BLaER1 treated with 17β-estradiol and CSF1 and Interleukin-3, amounts not matched to agents 10 nM and 100 nM (cell line): ENCODE results near the gene FRY.

Experiments used
- H3K27ac ChIP-seq, 11 experiments: shearing (Covaris generic); formaldehyde crosslinking; 2 replicates each; pipeline ENCODE4 v1.8.1; 2022
- H3K27me3 ChIP-seq, 11 experiments: shearing (Covaris generic); formaldehyde crosslinking; 2 replicates each; pipeline ENCODE4 v1.8.1; 2022
- H3K36me3 ChIP-seq, 11 experiments: shearing (Covaris generic); formaldehyde crosslinking; 2 replicates each; pipeline ENCODE4 v1.8.1; 2022
- H3K4me1 ChIP-seq, 10 experiments: shearing (Covaris generic); formaldehyde crosslinking; 2 replicates each; pipeline ENCODE4 v1.8.1; 2022
- H3K4me2 ChIP-seq, 11 experiments: shearing (Covaris generic); formaldehyde crosslinking; 2 replicates each; pipeline ENCODE4 v1.8.1; 2022
- H3K4me3 ChIP-seq, 10 experiments: shearing (Covaris generic); formaldehyde crosslinking; 2 replicates each; pipeline ENCODE4 v1.8.1; 2022
- H3K9ac ChIP-seq, 11 experiments: shearing (Covaris generic); formaldehyde crosslinking; 2 replicates each; pipeline ENCODE4 v1.8.1; 2022
- H3K9me3 ChIP-seq, 11 experiments: shearing (Covaris generic); formaldehyde crosslinking; replicated peaks in 1 of 11; 2 replicates each; pipeline ENCODE4 v1.8.1; 2022
- H4K20me1 ChIP-seq, 11 experiments: shearing (Covaris generic); formaldehyde crosslinking; 2 replicates each; pipeline ENCODE4 v1.8.1; 2022
- Cebpa-rat ChIP-seq, 11 experiments: shearing (Covaris generic); IDR thresholded peaks; 2 replicates each; pipeline ENCODE4 v1.8.1; 2022

The FRY gene

DNA sequence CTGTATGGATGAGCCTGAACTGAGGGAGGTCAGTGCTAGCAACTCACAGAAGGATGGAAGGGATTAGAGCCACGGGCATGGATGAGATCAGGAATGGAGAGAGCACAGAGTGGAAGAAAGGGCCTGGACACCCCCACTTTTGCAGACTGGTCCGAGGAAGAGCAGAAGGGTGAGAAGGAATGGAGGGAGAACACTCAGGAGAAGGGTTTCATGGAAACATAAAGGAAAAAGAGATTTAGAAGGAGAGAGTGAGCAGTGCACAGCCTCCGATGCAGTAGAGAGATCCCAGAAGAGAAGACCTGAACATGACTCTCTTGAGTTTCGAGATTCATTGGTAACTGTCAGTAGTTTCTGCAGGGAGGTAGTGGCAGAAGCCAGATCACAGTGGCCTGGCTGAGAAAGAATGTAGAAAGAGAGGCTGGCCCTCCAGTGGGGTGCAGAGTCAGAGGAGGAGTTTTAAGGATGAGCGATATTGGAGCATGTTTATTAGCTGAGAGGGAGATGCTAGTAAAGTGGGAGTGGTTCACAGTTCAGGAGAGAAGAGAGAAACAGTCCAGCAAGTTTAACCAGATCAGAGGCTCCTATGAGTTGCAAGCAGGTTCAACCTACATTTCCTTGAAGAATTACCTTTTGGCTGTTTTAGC is 174.6 kb downstream of the FRY start:
- H3K9ac ChIP-seq = no peak overlapping the region
- no peaks in the 10 kb centered on the region for H3K9me3 ChIP-seq
- H3K36me3 ChIP-seq = no peaks in the 10 kb centered on the region; a peak in 1 of 22 replicates
- peak overlapping the region in 4 of 11 experiments; percentile 3 to 37 (median 28); a peak in 3 of 22 replicates for H3K4me2 ChIP-seq
- H3K27me3 ChIP-seq = no peaks in the 10 kb centered on the region
- H3K27ac ChIP-seq = no peak overlapping the region
- H4K20me1 ChIP-seq = no peaks in the 10 kb centered on the region
- peaks cover 0 to 23% (median 14%) of the 10 kb centered on the region in 10 experiments; a peak in 17 of 20 replicates for H3K4me1 ChIP-seq
- no peak for TF ChIP-seq Cebpa-rat (IDR thresholded peaks at IDR 0.05)
- H3K4me3 ChIP-seq = no peak overlapping the region

DNA sequence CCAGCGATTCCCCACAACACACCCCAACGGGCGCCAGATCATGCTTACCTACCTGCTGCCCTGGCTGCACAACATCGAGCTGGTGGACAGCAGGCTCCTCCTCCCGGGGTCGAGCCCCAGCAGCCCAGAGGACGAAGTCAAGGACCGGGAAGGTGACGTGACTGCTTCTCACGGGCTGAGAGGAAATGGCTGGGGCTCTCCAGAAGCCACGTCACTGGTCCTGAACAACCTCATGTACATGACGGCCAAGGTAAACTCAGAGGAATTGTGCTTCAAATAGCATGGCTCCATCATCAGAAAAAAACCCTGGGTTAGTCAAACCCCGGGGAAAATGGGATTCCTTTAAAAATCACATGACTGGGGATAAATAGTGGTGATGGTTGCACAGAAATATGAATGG is 177.3 kb downstream of the FRY start:
- Histone ChIP-seq H3K4me3 (no peak overlapping the region), H3K9me3 (no peaks in the 10 kb centered on the region), H4K20me1 (no peaks in the 10 kb centered on the region), H3K27ac (no peak overlapping the region), H3K36me3 (no peaks in the 10 kb centered on the region; a peak in 1 of 22 replicates), H3K4me1 (peaks cover 0 to 31% (median 23%) of the 10 kb centered on the region in 10 experiments; a peak in 17 of 20 replicates), H3K4me2 (no peak overlapping the region), H3K27me3 (no peaks in the 10 kb centered on the region), H3K9ac (no peak overlapping the region)
- TF ChIP-seq Cebpa-rat (IDR thresholded peaks at IDR 0.05) = no peak

DNA sequence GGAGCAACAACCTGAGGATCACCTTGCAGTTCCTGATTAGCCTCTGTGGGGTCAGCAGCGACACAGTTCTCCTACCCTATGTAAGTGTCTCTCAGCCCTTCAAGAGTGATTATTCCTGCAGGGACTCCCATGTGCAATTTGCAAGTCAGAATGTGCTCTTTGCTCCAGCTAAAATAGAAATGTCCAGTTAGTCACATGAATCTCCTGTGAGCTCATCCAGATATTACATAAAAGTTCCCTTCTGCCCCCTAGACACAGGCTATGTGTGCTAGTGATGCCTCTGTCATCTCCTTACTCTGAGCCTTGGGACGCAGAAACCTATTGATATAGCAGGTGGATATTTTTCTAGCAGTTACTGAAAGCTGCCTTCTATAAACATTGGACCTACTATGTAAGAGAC is 178.1 kb downstream of the FRY start:
- Histone ChIP-seq H3K4me2 (no peak overlapping the region), H3K27ac (no peak overlapping the region), H3K4me3 (no peak overlapping the region), H4K20me1 (no peaks in the 10 kb centered on the region), H3K9me3 (no peaks in the 10 kb centered on the region), H3K27me3 (no peaks in the 10 kb centered on the region), H3K9ac (no peak overlapping the region), H3K36me3 (no peaks in the 10 kb centered on the region; a peak in 1 of 22 replicates), H3K4me1 (peaks cover 0 to 31% (median 23%) of the 10 kb centered on the region in 10 experiments; a peak in 17 of 20 replicates)
- TF ChIP-seq Cebpa-rat (IDR thresholded peaks at IDR 0.05) = no peak

DNA sequence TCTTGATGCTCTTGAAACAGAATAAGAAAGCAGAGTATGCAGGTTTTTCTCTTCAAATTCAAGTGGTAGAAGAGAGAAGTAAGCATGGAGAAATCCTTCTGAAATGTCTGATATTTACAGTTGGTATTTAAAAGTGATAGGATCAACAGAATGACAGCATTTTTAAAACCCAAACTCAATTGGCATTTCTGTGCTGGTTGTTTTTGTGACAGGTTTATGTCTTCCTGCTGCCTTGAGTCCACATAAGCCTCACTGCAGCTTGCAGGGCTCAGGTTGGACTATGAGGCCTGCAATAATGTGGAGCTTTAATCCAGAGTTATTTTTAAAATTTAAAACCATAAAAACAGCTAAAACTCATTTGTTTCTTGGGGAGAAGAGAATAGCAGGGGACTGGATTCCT is 178.5 kb downstream of the FRY start:
- no peaks in the 10 kb centered on the region for H3K9me3 ChIP-seq
- no peaks in the 10 kb centered on the region for H4K20me1 ChIP-seq
- H3K27ac ChIP-seq = no peak overlapping the region
- H3K4me3 ChIP-seq = no peak overlapping the region
- no peak overlapping the region for H3K4me2 ChIP-seq
- no peak overlapping the region for H3K9ac ChIP-seq
- peaks cover 0 to 31% (median 23%) of the 10 kb centered on the region in 10 experiments; a peak in 17 of 20 replicates for H3K4me1 ChIP-seq
- no peaks in the 10 kb centered on the region for H3K27me3 ChIP-seq
- no peak for TF ChIP-seq Cebpa-rat (IDR thresholded peaks at IDR 0.05)
- no peaks in the 10 kb centered on the region; a peak in 1 of 22 replicates for H3K36me3 ChIP-seq

DNA sequence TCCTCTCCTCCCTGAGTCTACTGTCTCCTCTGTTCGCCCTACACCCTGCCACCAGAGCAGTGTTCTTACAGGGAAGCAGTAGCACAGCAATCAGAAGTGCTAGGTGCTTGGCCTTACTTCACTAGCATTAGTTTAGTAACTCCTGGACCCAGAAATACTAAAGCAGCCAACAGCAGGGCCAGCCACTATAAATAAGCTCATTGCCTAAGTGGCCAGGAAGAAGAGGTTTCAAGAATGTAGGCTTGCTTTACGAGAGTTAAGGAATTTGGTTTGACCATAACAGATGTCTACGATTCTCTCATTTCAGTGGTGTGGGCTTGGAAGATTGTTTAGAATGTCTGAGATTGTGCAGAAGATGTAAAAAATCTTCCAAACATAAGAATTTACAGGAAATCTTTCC is 180.2 kb downstream of the FRY start:
- Histone ChIP-seq H3K36me3 (no peaks in the 10 kb centered on the region; a peak in 1 of 22 replicates), H3K9me3 (no peaks in the 10 kb centered on the region), H3K4me1 (peaks cover 0 to 23% (median 16%) of the 10 kb centered on the region in 10 experiments; a peak in 17 of 20 replicates), H3K4me3 (no peak overlapping the region), H3K4me2 (peak overlapping the region in 9 of 11 experiments; percentile 7 to 49 (median 40); a peak in 15 of 22 replicates), H3K27me3 (no peaks in the 10 kb centered on the region), H4K20me1 (no peaks in the 10 kb centered on the region), H3K9ac (no peak overlapping the region), H3K27ac (peak overlapping the region in 2 of 11 experiments; percentile 21 to 23; a peak in 3 of 22 replicates)
- no peak for TF ChIP-seq Cebpa-rat (IDR thresholded peaks at IDR 0.05)

DNA sequence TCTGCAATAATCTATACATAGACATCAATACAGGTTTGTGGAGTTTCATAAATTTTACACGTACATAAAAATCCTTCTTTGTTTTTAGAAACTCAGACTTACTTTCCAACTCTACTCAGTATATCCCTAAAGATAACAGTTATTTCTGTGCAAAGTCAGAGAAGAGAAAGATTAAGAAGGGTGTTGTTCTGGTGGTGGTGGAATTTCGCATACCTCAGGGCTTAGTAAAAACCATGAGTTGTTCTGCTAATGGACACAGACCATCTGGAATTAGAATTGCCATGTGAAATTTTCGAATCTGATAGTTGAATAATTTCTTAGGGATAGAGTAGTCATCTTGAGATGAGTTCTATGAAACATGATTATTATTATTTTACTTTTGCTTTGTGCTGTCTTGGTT is 180.8 kb downstream of the FRY start:
- no peaks in the 10 kb centered on the region for H3K27me3 ChIP-seq
- no peaks in the 10 kb centered on the region for H4K20me1 ChIP-seq
- no peak overlapping the region for H3K4me3 ChIP-seq
- H3K9me3 ChIP-seq = no peaks in the 10 kb centered on the region
- H3K27ac ChIP-seq = no peak overlapping the region
- no peaks in the 10 kb centered on the region; a peak in 1 of 22 replicates for H3K36me3 ChIP-seq
- TF ChIP-seq Cebpa-rat (IDR thresholded peaks at IDR 0.05) = no peak
- peaks cover 0 to 17% (median 12%) of the 10 kb centered on the region in 10 experiments; a peak in 17 of 20 replicates for H3K4me1 ChIP-seq
- no peak overlapping the region for H3K9ac ChIP-seq
- peak overlapping the region in 1 of 11 experiments; percentile 31; a peak in 1 of 22 replicates for H3K4me2 ChIP-seq

DNA sequence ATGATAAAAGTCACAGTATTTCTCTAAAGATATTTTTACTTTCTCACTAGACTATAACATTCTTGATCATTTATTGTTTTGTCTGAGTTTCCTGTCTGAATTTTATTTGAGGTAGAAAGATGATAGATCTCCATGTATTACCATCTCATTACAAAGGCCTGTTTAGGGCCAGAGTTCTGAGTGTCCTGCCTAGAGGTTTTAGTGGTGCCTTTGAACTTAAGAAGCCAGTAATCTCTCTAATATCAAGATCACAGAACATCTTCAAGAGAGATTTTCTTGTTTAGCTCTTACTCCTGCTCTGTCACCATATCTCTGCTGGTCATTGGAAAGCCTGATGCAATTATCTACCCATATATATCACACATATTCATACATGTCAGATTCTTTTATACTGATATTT is 182.1 kb downstream of the FRY start:
- H3K27ac ChIP-seq = no peak overlapping the region
- no peaks in the 10 kb centered on the region; a peak in 1 of 22 replicates for H3K36me3 ChIP-seq
- H3K27me3 ChIP-seq = no peaks in the 10 kb centered on the region
- TF ChIP-seq Cebpa-rat (IDR thresholded peaks at IDR 0.05) = no peak
- no peaks in the 10 kb centered on the region for H3K9me3 ChIP-seq
- no peaks in the 10 kb centered on the region for H4K20me1 ChIP-seq
- H3K4me2 ChIP-seq = no peak overlapping the region
- no peak overlapping the region for H3K4me3 ChIP-seq
- H3K9ac ChIP-seq = no peak overlapping the region
- H3K4me1 ChIP-seq = peaks cover 0 to 16% (median 12%) of the 10 kb centered on the region in 10 experiments; a peak in 17 of 20 replicates

DNA sequence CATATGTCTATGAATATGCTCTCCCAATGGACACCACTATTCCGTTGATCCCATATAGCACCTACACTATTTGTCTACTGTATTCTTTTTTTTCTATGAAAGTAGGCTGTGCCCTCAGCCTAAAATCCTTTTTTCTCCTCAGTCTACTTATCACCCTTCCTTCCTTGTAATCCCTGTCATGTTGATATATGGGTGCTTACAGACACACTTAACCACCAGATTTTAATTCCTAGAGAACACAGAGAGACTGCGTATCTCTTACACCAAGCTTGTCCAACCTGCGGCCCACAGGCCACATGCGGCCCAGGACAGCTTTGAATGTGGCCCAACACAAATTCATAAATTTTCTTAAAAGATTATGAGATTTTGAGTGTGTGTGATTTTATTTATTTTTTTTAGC is 182.5 kb downstream of the FRY start:
- Histone ChIP-seq H4K20me1 (no peaks in the 10 kb centered on the region), H3K4me1 (peaks cover 0 to 16% (median 12%) of the 10 kb centered on the region in 10 experiments; a peak in 17 of 20 replicates), H3K4me3 (no peak overlapping the region), H3K9me3 (no peaks in the 10 kb centered on the region), H3K27ac (no peak overlapping the region), H3K27me3 (no peaks in the 10 kb centered on the region), H3K36me3 (no peaks in the 10 kb centered on the region), H3K9ac (no peak overlapping the region), H3K4me2 (no peak overlapping the region)
- no peak for TF ChIP-seq Cebpa-rat (IDR thresholded peaks at IDR 0.05)

DNA sequence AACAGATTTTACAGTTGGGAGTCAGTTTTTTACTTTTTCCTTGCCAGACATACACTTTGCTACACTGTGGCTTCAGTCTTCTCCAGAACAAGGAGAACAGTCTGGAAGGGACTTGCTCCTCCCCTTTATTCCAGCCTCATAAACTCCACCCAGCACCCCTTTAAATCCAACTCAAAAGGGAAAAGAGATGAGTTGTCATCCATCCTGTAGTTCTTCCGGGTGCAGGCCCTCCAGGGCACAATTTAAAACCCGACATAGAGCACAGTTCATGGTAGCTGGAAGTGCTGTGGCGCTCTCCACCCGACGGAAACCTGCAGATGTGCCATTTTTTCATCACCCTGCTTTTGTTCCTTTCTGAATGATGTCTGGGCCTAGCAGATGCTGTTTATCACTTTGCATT is 184.7 kb downstream of the FRY start:
- TF ChIP-seq Cebpa-rat (IDR thresholded peaks at IDR 0.05) = no peak
- Histone ChIP-seq H3K4me2 (no peak overlapping the region), H3K4me1 (peaks cover 0 to 10% (median 7%) of the 10 kb centered on the region in 10 experiments; a peak in 17 of 20 replicates), H3K27ac (no peak overlapping the region), H3K9ac (no peak overlapping the region), H3K9me3 (no peaks in the 10 kb centered on the region), H3K27me3 (no peaks in the 10 kb centered on the region), H4K20me1 (no peaks in the 10 kb centered on the region), H3K4me3 (no peak overlapping the region), H3K36me3 (no peaks in the 10 kb centered on the region)
